ENCODE measurements around the gene DNAL1. TPM values are rescaled to one million over a fixed set of nuclear protein-coding genes. Genes with fewer than 3 reads are reported as not detected.

DNAL1 gene
- total and polyA plus RNA-seq, 2 of the 4 experiments (the other 2 are of a cell fraction): 4.5 to 5.4 TPM

- ATAC-seq (ENCODE audit: low read depth) (no peak), DNase-seq (no peak)
- no peak overlapping the region for H3K9ac ChIP-seq (ENCODE audit: low read depth, low read length)
- H3K4me1 ChIP-seq (ENCODE audit: control insufficient read depth, insufficient read depth, low read length): no peaks in the 10 kb centered on the region
- H3K18ac ChIP-seq (ENCODE audit: low read depth, low read length): no peak overlapping the region
- H3K23ac ChIP-seq (ENCODE audit: low read depth, low read length): no peak overlapping the region
- H4K91ac ChIP-seq (ENCODE audit: insufficient read depth, low read depth, low read length): no peak overlapping the region
- ChIA-PET POLR2A (ENCODE audit: unreplicated experiment) (no interaction called here), CTCF (no interaction called here)
- no peak overlapping the region for H2AFZ ChIP-seq (replicated peaks; ENCODE audit: low read length, poor library complexity)
- H3K9me3 ChIP-seq (ENCODE audit: control insufficient read depth, insufficient read depth, low read length): no peaks in the 10 kb centered on the region; the same call in 1 of the 2 replicates
- H4K20me1 ChIP-seq (ENCODE audit: insufficient read depth, low read length): no peaks in the 10 kb centered on the region
- TF ChIP-seq MAZ (IDR thresholded peaks at IDR 0.05; ENCODE audit: borderline replicate concordance, low read depth, low read length) (no peak), CHD1 (IDR thresholded peaks at IDR 0.05; ENCODE audit: low read depth, low read length) (no peak), RAD21 (IDR thresholded peaks at IDR 0.05; ENCODE audit: low read length) (no peak), FOS (IDR thresholded peaks at IDR 0.05; ENCODE audit: low read depth, low read length) (no peak), SMC3 (IDR thresholded peaks at IDR 0.05; ENCODE audit: low read depth, low read length) (no peak), POLR2A (IDR thresholded peaks at IDR 0.05; ENCODE audit: low read depth, low read length) (no peak), RCOR1 (IDR thresholded peaks at IDR 0.05; ENCODE audit: insufficient replicate concordance, low read length) (no peak), MXI1 (IDR thresholded peaks at IDR 0.05; ENCODE audit: borderline replicate concordance, low read depth, low read length) (no peak), CEBPB (IDR thresholded peaks at IDR 0.05; ENCODE audit: low read depth, low read length) (no peak), MAFK (IDR thresholded peaks at IDR 0.05; ENCODE audit: low read depth, low read length) (no peak), BHLHE40 (IDR thresholded peaks at IDR 0.05; ENCODE audit: low read depth, low read length) (no peak), ELK1 (IDR thresholded peaks at IDR 0.05; ENCODE audit: borderline replicate concordance, low read depth, low read length) (no peak), USF2 (IDR thresholded peaks at IDR 0.05; ENCODE audit: low read depth, low read length) (no peak), NFE2L2 (IDR thresholded peaks at IDR 0.05; ENCODE audit: low read depth, low read length) (no peak), RFX5 (IDR thresholded peaks at IDR 0.05; ENCODE audit: low read depth, low read length) (no peak)
- TF ChIP-seq, protein P1, sequence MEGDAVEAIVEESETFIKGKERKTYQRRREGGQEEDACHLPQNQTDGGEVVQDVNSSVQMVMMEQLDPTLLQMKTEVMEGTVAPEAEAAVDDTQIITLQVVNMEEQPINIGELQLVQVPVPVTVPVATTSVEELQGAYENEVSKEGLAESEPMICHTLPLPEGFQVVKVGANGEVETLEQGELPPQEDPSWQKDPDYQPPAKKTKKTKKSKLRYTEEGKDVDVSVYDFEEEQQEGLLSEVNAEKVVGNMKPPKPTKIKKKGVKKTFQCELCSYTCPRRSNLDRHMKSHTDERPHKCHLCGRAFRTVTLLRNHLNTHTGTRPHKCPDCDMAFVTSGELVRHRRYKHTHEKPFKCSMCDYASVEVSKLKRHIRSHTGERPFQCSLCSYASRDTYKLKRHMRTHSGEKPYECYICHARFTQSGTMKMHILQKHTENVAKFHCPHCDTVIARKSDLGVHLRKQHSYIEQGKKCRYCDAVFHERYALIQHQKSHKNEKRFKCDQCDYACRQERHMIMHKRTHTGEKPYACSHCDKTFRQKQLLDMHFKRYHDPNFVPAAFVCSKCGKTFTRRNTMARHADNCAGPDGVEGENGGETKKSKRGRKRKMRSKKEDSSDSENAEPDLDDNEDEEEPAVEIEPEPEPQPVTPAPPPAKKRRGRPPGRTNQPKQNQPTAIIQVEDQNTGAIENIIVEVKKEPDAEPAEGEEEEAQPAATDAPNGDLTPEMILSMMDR (conservative IDR thresholded peaks at IDR 0.05; ENCODE audit: low read depth, low read length): no peak
- H3K4ac ChIP-seq (ENCODE audit: low read depth, low read length): no peak overlapping the region
- H3K27ac ChIP-seq (ENCODE audit: insufficient read depth, low read length): no peak overlapping the region
- H2BK15ac ChIP-seq (ENCODE audit: low read depth, low read length): no peak overlapping the region
- H2BK120ac ChIP-seq (ENCODE audit: low read depth, low read length): no peak overlapping the region
- no peaks in the 10 kb centered on the region for H3K79me1 ChIP-seq (ENCODE audit: low read depth in 1 of 2, low read length in 2 of 2)
- intact Hi-C loops (cut with micrococcal nuclease) (no loop called here), in situ Hi-C loops (cut with MboI; ENCODE audit: low sequenced_read_pairs) (no loop called here), dilution Hi-C loops (cut with HindIII; ENCODE audit: low sequenced_read_pairs, unreplicated experiment) (no loop called here)
- no peak overlapping the region for H4K8ac ChIP-seq (ENCODE audit: low read depth in 2 of 2, low read length in 2 of 2)
- no peak overlapping the region for H2AK9ac ChIP-seq (replicated peaks; ENCODE audit: low read depth, low read length, poor library complexity)
- no peak overlapping the region for H3K56ac ChIP-seq (ENCODE audit: extremely low read depth, insufficient read depth, low read length)
- H3K4me2 ChIP-seq (ENCODE audit: low read depth, low read length): no peak overlapping the region
- no peaks in the 10 kb centered on the region for H3K36me3 ChIP-seq (ENCODE audit: control insufficient read depth, insufficient read depth, low read length)
- no CpG with 5 or more reads among the region's 1 CpG for WGBS, 2 experiments (ENCODE audit: extremely low coverage in 2 of 2, insufficient read length in 1 of 2)
- H2AK5ac ChIP-seq (ENCODE audit: low read depth, low read length): no peak overlapping the region
- H4K5ac ChIP-seq (ENCODE audit: low read depth, low read length): no peak overlapping the region
- H3K9me1 ChIP-seq (ENCODE audit: insufficient read depth, low read length): no peaks in the 10 kb centered on the region
- H3K27me3 ChIP-seq (ENCODE audit: control insufficient read depth, insufficient read depth, low read length): no peaks in the 10 kb centered on the region; the same call in 1 of the 2 replicates
- H3K4me3 ChIP-seq (ENCODE audit: insufficient read depth, low read depth, low read length): no peak overlapping the region
- no peak overlapping the region for H2BK20ac ChIP-seq (ENCODE audit: low read depth, low read length)
- no peak overlapping the region for H3K14ac ChIP-seq (replicated peaks; ENCODE audit: low read depth, low read length)
- no peak overlapping the region for H2BK5ac ChIP-seq (ENCODE audit: low read depth, low read length, poor library complexity, severe bottlenecking)
- BruUV-seq (replicated peaks): no TSS peak
Measured at GRCh38 chr14:73607241-73607640, 37.5 kb upstream of the DNAL1 start.

Data from IMR-90 (cell line).